HepG2 (cell line): ENCODE measurements around the gene MBLAC1. TPM values are rescaled to one million over a fixed set of nuclear protein-coding genes. Genes with fewer than 3 reads are reported as not detected.

Experiments used
- DPF2 ChIP-seq: sonication (generic); formaldehyde crosslinking; IDR thresholded peaks from 2 replicates; pipeline ENCODE4 v1.4.0; 2020; ENCODE audit warnings: mild to moderate bottlenecking, low read depth, missing genetic modification reagents, borderline replicate concordance
- E2F2 ChIP-seq: sonication (generic); formaldehyde crosslinking; IDR thresholded peaks from 2 replicates; pipeline ENCODE4 v1.4.0; 2020; ENCODE audit warnings: missing genetic modification reagents, borderline replicate concordance
- ELF3 ChIP-seq: IDR thresholded peaks from 2 replicates; pipeline ENCODE4 v1.6.1; 2016; ENCODE audit warnings: missing genetic modification reagents, missing compliant biosample characterization
- HOXA5 ChIP-seq: sonication (generic); formaldehyde crosslinking; IDR thresholded peaks from 2 replicates; pipeline ENCODE4 v1.4.0; 2020; ENCODE audit warnings: missing genetic modification reagents
- MED1 ChIP-seq: sonication (generic); formaldehyde crosslinking; IDR thresholded peaks from 2 replicates; pipeline ENCODE4 v1.4.0; 2020; ENCODE audit warnings: missing genetic modification reagents
- MIXL1 ChIP-seq: IDR thresholded peaks from 2 replicates; pipeline ENCODE4 v1.6.1; 2016
- PHF8 ChIP-seq: sonication (generic); formaldehyde crosslinking; IDR thresholded peaks from 2 replicates; pipeline ENCODE4 v1.5.0; 2020; ENCODE audit warnings: missing genetic modification reagents
- POGK ChIP-seq: sonication (generic); formaldehyde crosslinking; conservative IDR thresholded peaks from 2 replicates; pipeline ENCODE4 v1.8.0; 2022; ENCODE audit warnings: mild to moderate bottlenecking, moderate library complexity, missing genetic modification reagents
- POLR2AphosphoS5 ChIP-seq: IDR thresholded peaks from 2 replicates; pipeline ENCODE4 v1.6.1; 2012; ENCODE audit warnings: low read depth, low read length
- SRSF4 ChIP-seq: fragments of 200-400 bp; formaldehyde crosslinking; IDR thresholded peaks from one replicate; pipeline ENCODE4 v1.6.1; 2018; ENCODE audit warnings: mild to moderate bottlenecking, low read depth, low read length, moderate library complexity; ENCODE audit not compliant: poor library complexity, severe bottlenecking
- ZBTB10 ChIP-seq: sonication (generic); formaldehyde crosslinking; IDR thresholded peaks from 2 replicates; pipeline ENCODE4 v1.4.0; 2020; ENCODE audit warnings: missing genetic modification reagents, borderline replicate concordance
- ZNF407 ChIP-seq: sonication (generic); formaldehyde crosslinking; IDR thresholded peaks from one replicate; pipeline ENCODE4 v1.5.1; 2020; ENCODE audit warnings: mild to moderate bottlenecking, missing genetic modification reagents; ENCODE audit errors: not compliant biosample characterization
- ZNF570 ChIP-seq: sonication (generic); formaldehyde crosslinking; IDR thresholded peaks from 2 replicates; pipeline ENCODE4 v1.4.0; 2020; ENCODE audit warnings: mild to moderate bottlenecking, missing genetic modification reagents, borderline replicate concordance
- ZNF572 ChIP-seq: sonication (generic); formaldehyde crosslinking; IDR thresholded peaks from 2 replicates; pipeline ENCODE4 v1.5.1; 2020; ENCODE audit warnings: mild to moderate bottlenecking, missing genetic modification reagents
- ZNF644 ChIP-seq: IDR thresholded peaks from 2 replicates; pipeline ENCODE4 v1.6.1; 2016; ENCODE audit warnings: low read depth
- ZNF792 ChIP-seq: IDR thresholded peaks from 2 replicates; pipeline ENCODE4 v1.6.1; 2016
- polyA plus RNA-seq, 8 experiments: library from polyadenylated mRNA; depleted of rRNA in 3 of 8; stranded (reverse) in 7 of 8; unstranded in 1 of 8; fragments of >200 nt; fragmentation: Illumina TruSeq in 4 of 8; extraction: Trizol in 4 of 8; gene quantifications; 2 replicates each; pipeline versions ENCODE4 v1.2.1 to v1.2.3, GENCODE V29; 2011 to 2016; ENCODE audit warnings: low read depth in 4 of 8, missing spikeins in 1 of 8, mixed read lengths in 1 of 8; ENCODE audit not compliant: insufficient read depth in 1 of 8
- total RNA-seq, 5 experiments: library from RNA; depleted of rRNA; stranded (reverse); fragments of >200 nt; fragmentation: Illumina TruSeq; extraction: Trizol; gene quantifications; 2 replicates each; pipeline ENCODE4 v1.2.3, GENCODE V29; 2016; ENCODE audit warnings: low read depth in 1 of 5

MBLAC1 gene
- total and polyA plus RNA-seq, 2 of the 13 experiments (the other 11 are each of a cell fraction or from before 2014, with no cell fraction given): 0.79 to 2.1 TPM

- TF ChIP-seq HOXA5 (CRISPR knock-in tag): no peak
- TF ChIP-seq ELF3 (CRISPR knock-in tag): peak; percentile 38
- 0 out of 2 replicates have a peak, but pooled peaks have one; percentile 49 for TF ChIP-seq ZNF792
- TF ChIP-seq DPF2 (CRISPR knock-in tag): peak; percentile 65; the same call in 1 of the 2 replicates
- no peak for TF ChIP-seq ZBTB10 (CRISPR knock-in tag)
- no peak for TF ChIP-seq ZNF644
- TF ChIP-seq E2F2 (CRISPR knock-in tag): no peak
- TF ChIP-seq ZNF407: no peak
- TF ChIP-seq MIXL1 (CRISPR knock-in tag): no peak
- TF ChIP-seq SRSF4: no peak
- TF ChIP-seq ZNF570: no peak
- TF ChIP-seq MED1: peak; percentile 63
- TF ChIP-seq ZNF572 (CRISPR knock-in tag): no peak
- 0 out of 2 replicates have a peak, but pooled peaks have one; percentile 30 for TF ChIP-seq PHF8 (CRISPR knock-in tag)
- peak; percentile 31; the same call in 1 of the 2 replicates for TF ChIP-seq POLR2AphosphoS5
- no peak for TF ChIP-seq POGK
Measured at GRCh38 chr7:100079024-100079560, 47.7 kb upstream of the MBLAC1 start (continued).
